ENCODE data around the gene KCNJ8. TPM values are rescaled to one million over a fixed set of nuclear protein-coding genes. Genes with fewer than 3 reads are reported as not detected.
"Not testable (repeated sequence)": the region's sequence is repeated elsewhere in the genome, so short reads cannot be mapped to it uniquely, and the experiment has no call there.

The KCNJ8 gene
- total RNA-seq, 1 experiment from 2014 or later = not detected

GRCh38 chr12:21786041-21786531, 11.6 kb upstream of the KCNJ8 start:
- BruUV-seq (replicated peaks) = no TSS peak
- Mint-ChIP-seq H3K36me3 (ENCODE audit: insufficient read depth, unreplicated experiment) (no peaks in the 10 kb centered on the region), H3K4me3 (ENCODE audit: unreplicated experiment) (no peak overlapping the region), H3K4me1 (ENCODE audit: insufficient read depth, unreplicated experiment) (no peaks in the 10 kb centered on the region), H3K27me3 (ENCODE audit: insufficient read depth, unreplicated experiment) (no peaks in the 10 kb centered on the region), H3K9me3 (ENCODE audit: unreplicated experiment) (peaks cover 8% of the 10 kb centered on the region), H3K27ac (ENCODE audit: low read depth, unreplicated experiment) (no peak overlapping the region)
- ChIA-PET POLR2A (interaction anchor here (0.8 kb wide), 1 partner anchor 188 kb away, joined by 3 read pairs; no protein-coding TSS in a partner anchor), CTCF (interaction anchor here (0.7 kb wide), 1 partner anchor 100 kb away, joined by 3 read pairs; no protein-coding TSS in a partner anchor)
- DNase-seq (ENCODE audit: unreplicated experiment) = no peak
- TF ChIP-seq CTCF (IDR thresholded peaks at IDR 0.05; ENCODE audit: unreplicated experiment) = no peak
- intact Hi-C loops (cut with micrococcal nuclease) = no loop called here

DNA sequence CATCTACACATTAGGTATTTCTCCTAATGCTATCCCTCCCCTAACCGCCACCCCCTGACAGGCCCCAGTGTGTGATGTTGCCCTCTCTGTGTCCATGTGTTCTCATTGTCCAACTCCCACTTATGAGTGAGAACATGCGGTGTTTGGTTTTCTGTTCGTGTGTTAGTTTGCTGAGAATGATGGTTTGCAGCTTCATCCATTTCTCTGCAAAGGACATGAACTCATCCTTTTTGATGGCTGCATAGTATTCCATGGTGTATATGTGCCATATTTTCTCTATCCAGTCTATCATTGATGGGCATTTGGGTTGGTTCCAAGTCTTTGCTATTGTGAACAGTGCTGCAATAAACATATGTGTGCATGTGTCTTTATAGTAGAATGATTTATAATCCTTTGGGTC, 8.2 kb upstream of the KCNJ8 start:
- H3K4me1 Mint-ChIP-seq (ENCODE audit: insufficient read depth, unreplicated experiment); POLR2A ChIA-PET; H3K36me3 Mint-ChIP-seq (ENCODE audit: insufficient read depth, unreplicated experiment); H3K9me3 Mint-ChIP-seq (ENCODE audit: unreplicated experiment); BruUV-seq (replicated peaks); H3K27me3 Mint-ChIP-seq (ENCODE audit: insufficient read depth, unreplicated experiment); H3K4me3 Mint-ChIP-seq (ENCODE audit: unreplicated experiment); DNase-seq (ENCODE audit: unreplicated experiment); H3K27ac Mint-ChIP-seq (ENCODE audit: low read depth, unreplicated experiment); CTCF ChIA-PET; intact Hi-C loops (cut with micrococcal nuclease): not testable (repeated sequence)

DNA sequence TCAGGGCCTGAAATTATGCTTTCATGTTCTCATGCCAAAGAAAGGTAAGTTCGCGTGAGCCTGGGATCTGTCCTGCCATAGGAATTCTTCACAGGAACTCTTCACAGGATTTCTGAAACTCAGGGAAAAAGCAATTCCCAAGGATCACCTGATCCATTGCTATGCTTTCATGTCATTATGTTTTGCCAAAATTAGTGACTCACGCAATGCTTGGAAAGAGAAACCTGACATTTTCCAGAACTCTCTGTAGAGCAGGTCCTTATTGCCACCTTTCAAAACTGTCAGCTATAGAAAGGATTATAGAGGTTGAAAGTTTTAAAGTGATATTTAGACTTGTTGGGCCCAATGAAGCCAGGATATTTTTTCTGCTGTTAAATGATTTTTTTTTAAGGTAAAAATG, 6.3 kb upstream of the KCNJ8 start:
- BruUV-seq (replicated peaks) = no TSS peak
- no peak overlapping the region for H3K4me3 Mint-ChIP-seq (ENCODE audit: unreplicated experiment)
- no peak for TF ChIP-seq CTCF (IDR thresholded peaks at IDR 0.05; ENCODE audit: unreplicated experiment)
- H3K4me1 Mint-ChIP-seq (ENCODE audit: insufficient read depth, unreplicated experiment) = no peaks in the 10 kb centered on the region
- intact Hi-C loops (cut with micrococcal nuclease) = no loop called here
- POLR2A ChIA-PET = interaction anchor here (0.6 kb wide), 1 partner anchor 495 kb away, joined by 3 read pairs; no protein-coding TSS in a partner anchor
- H3K9me3 Mint-ChIP-seq (ENCODE audit: unreplicated experiment) = peaks cover 8% of the 10 kb centered on the region
- H3K27ac Mint-ChIP-seq (ENCODE audit: low read depth, unreplicated experiment) = no peak overlapping the region
- H3K36me3 Mint-ChIP-seq (ENCODE audit: insufficient read depth, unreplicated experiment) = no peaks in the 10 kb centered on the region
- peaks cover 19% of the 10 kb centered on the region for H3K27me3 Mint-ChIP-seq (ENCODE audit: insufficient read depth, unreplicated experiment)
- peak; percentile 25 for DNase-seq (ENCODE audit: unreplicated experiment)
- CTCF ChIA-PET = no interaction called here

DNA sequence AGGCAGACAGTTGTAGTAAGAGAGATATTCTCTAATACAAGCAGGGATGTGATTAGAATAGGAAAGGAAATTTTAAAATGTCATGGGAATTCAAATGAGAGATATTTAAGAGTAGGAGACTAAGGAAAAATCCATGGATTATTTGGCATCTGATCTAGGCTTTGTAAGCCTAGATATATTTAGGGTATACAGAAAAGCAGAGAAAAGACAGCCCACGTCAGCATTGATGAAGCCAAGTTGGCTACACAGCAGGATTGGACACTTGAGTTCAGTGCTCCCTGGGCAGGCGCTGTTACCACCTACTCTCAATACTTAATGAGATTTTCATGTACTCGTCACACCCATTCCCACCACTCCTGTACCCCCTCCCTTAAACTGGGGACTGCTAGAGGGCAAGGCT, 1.7 kb upstream of the KCNJ8 start:
- H3K36me3 Mint-ChIP-seq (ENCODE audit: insufficient read depth, unreplicated experiment) = no peaks in the 10 kb centered on the region
- H3K27me3 Mint-ChIP-seq (ENCODE audit: insufficient read depth, unreplicated experiment) = peaks cover 24% of the 10 kb centered on the region
- H3K4me1 Mint-ChIP-seq (ENCODE audit: insufficient read depth, unreplicated experiment) = no peaks in the 10 kb centered on the region
- H3K27ac Mint-ChIP-seq (ENCODE audit: low read depth, unreplicated experiment) = no peak overlapping the region
- ChIA-PET POLR2A (no interaction called here), CTCF (no interaction called here)
- no TSS peak for BruUV-seq (replicated peaks)
- no peak for TF ChIP-seq CTCF (IDR thresholded peaks at IDR 0.05; ENCODE audit: unreplicated experiment)
- no peaks in the 10 kb centered on the region for H3K9me3 Mint-ChIP-seq (ENCODE audit: unreplicated experiment)
- DNase-seq (ENCODE audit: unreplicated experiment) = no peak
- intact Hi-C loops (cut with micrococcal nuclease) = no loop called here
- no peak overlapping the region for H3K4me3 Mint-ChIP-seq (ENCODE audit: unreplicated experiment)

Data from MCF 10A (cell line).